Progenitor cell of endocrine pancreas (in vitro differentiated cells): ENCODE results near the gene HEATR5A. TPM values are rescaled to one million over a fixed set of nuclear protein-coding genes. Genes with fewer than 3 reads are reported as not detected.
A peak's percentile ranks its signal among the peaks of the same experiment; 100 is the strongest.
"Not testable (repeated sequence)": the region's sequence is repeated elsewhere in the genome, so short reads cannot be mapped to it uniquely, and the experiment has no call there.

Source experiments
- DNase-seq: peaks from one replicate; pipeline ENCODE4 v3.0.0; 2021; ENCODE audit warnings: low spot score; ENCODE audit not compliant: unreplicated experiment
- H3K27ac Mint-ChIP-seq: 2 replicates; pipeline ENCODE4 v1.8.0; 2021; ENCODE audit warnings: mild to moderate bottlenecking, moderate library complexity, mixed read lengths
- H3K27me3 Mint-ChIP-seq: 2 replicates; pipeline ENCODE4 v1.8.0; 2021; ENCODE audit warnings: mixed read lengths
- H3K36me3 Mint-ChIP-seq: 2 replicates; pipeline ENCODE4 v1.8.0; 2022; ENCODE audit warnings: mixed read lengths; ENCODE audit not compliant: insufficient read depth
- H3K4me1 Mint-ChIP-seq: 2 replicates; pipeline ENCODE4 v1.8.0; 2021; ENCODE audit warnings: low read depth, mixed read lengths
- H3K4me3 Mint-ChIP-seq: 2 replicates; pipeline ENCODE4 v1.8.0; 2021; ENCODE audit warnings: low read depth, mild to moderate bottlenecking, moderate library complexity, mixed read lengths
- H3K9me3 Mint-ChIP-seq: 2 replicates; pipeline ENCODE4 v1.8.0; 2021; ENCODE audit warnings: low read depth, mixed read lengths
- total RNA-seq: library from RNA; stranded (reverse); gene quantifications from 2 replicates; pipeline ENCODE4 v1.2.1, GENCODE V29; 2021
- TF ChIP-seq, protein P1 (sequence below): fragments of 200-600 bp; sonication (generic); IDR thresholded peaks from one replicate; pipeline ENCODE4 v1.5.0; 2021; ENCODE audit warnings: antibody characterized with exemption, mild to moderate bottlenecking; ENCODE audit not compliant: unreplicated experiment

HEATR5A gene
- total RNA-seq, 1 donor from 2014 or later: 28.3 TPM

DNA sequence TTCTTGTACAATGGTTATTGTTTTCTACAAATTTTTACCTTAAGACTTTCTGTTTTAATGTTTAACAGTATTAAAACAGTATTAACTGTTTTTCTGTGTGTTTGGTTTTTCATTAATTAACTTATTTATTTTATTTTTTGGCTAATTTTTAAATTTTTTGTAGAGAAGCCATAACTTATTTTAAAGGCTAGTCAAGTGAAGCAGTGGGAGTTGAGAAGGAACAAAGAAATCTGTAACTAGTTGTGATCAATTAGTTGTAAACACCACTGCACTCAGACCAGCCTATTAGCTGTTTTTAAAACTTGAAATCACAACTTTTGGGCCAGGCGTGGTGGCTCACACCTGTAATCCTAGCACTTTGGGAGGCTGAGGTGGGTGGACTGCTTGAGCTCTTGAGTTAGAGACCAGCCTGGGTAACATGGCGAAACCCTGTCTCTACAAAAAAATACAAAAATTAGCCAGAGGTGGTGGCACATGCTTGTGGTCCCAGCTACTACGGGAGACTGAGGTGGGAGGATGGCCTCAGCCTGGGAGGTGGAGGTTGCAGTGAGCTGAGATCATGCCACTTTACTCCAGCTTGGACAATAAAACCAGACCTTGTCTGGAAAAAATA is 161.8 kb downstream of the HEATR5A start:
- DNase-seq: no peak
- H3K36me3 Mint-ChIP-seq: no peaks in the 10 kb centered on the region
- TF ChIP-seq, protein P1, sequence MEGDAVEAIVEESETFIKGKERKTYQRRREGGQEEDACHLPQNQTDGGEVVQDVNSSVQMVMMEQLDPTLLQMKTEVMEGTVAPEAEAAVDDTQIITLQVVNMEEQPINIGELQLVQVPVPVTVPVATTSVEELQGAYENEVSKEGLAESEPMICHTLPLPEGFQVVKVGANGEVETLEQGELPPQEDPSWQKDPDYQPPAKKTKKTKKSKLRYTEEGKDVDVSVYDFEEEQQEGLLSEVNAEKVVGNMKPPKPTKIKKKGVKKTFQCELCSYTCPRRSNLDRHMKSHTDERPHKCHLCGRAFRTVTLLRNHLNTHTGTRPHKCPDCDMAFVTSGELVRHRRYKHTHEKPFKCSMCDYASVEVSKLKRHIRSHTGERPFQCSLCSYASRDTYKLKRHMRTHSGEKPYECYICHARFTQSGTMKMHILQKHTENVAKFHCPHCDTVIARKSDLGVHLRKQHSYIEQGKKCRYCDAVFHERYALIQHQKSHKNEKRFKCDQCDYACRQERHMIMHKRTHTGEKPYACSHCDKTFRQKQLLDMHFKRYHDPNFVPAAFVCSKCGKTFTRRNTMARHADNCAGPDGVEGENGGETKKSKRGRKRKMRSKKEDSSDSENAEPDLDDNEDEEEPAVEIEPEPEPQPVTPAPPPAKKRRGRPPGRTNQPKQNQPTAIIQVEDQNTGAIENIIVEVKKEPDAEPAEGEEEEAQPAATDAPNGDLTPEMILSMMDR: no peak
- H3K27ac Mint-ChIP-seq: no peak overlapping the region
- no peaks in the 10 kb centered on the region for H3K4me1 Mint-ChIP-seq
- no peaks in the 10 kb centered on the region for H3K9me3 Mint-ChIP-seq
- H3K4me3 Mint-ChIP-seq: no peak overlapping the region
- H3K27me3 Mint-ChIP-seq: no peaks in the 10 kb centered on the region

DNA sequence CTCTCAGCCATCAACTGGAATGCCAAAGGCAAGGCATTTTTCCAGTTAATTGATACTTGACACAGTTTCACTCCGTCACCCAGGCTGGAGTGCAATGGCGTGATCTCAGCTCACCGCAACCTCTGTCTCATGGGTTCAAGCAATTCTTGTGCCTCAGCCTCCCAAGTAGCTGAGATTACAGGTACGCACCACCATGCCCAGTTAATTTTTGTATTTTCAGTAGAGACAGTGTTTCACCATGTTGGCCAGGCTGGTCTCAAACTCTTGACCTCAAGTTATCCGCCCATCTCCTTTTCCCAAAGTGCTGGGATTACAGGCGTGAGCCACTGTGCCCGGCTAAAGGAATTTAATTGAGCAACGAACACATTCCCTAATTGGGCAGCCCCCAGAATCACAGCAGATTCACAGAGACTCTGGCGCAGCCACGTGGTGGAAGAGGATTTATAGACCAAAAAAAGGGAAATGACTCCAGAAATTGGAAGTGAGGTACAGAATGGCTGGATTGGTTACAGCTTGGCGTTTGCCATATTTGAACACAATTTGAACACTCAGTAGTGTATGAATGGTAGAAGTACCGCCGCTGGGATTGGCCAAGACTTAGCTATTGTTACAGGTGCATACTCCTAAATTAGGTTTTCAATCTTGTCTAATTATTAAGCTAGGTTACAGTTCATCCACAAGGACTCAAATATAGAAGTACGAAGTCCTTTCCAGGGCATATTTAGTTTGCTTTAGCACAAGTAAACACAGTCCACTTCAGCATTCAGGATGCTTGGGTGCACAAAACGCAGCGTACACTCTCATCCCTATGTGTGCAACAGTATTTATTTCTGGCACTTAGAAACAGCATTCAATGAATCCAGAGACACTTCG is 162.6 kb downstream of the HEATR5A start:
- H3K27me3 Mint-ChIP-seq, H3K27ac Mint-ChIP-seq, H3K4me1 Mint-ChIP-seq, H3K36me3 Mint-ChIP-seq, H3K9me3 Mint-ChIP-seq, DNase-seq, H3K4me3 Mint-ChIP-seq: not testable (repeated sequence)

DNA sequence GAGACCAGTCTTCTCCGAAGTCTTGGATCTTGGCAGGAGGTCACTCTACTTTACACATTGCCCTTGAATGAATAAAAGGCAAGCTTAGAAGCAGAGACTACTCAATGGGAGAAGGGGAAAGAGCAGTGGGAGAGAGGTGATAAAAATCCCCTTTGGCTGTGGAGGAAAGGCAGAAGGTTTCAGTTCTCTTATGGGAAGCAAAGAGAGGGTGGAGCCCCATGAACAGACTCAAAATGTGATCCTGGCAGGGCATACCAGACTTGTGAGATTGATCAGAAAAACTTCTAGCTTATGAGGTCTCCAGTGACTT is 163.2 kb downstream of the HEATR5A start:
- DNase-seq: no peak
- no peaks in the 10 kb centered on the region for H3K9me3 Mint-ChIP-seq
- H3K27ac Mint-ChIP-seq: peak overlapping the region; percentile 65
- TF ChIP-seq, protein P1: no peak
- H3K27me3 Mint-ChIP-seq: no peaks in the 10 kb centered on the region
- no peaks in the 10 kb centered on the region for H3K36me3 Mint-ChIP-seq
- no peak overlapping the region for H3K4me3 Mint-ChIP-seq
- no peaks in the 10 kb centered on the region for H3K4me1 Mint-ChIP-seq

DNA sequence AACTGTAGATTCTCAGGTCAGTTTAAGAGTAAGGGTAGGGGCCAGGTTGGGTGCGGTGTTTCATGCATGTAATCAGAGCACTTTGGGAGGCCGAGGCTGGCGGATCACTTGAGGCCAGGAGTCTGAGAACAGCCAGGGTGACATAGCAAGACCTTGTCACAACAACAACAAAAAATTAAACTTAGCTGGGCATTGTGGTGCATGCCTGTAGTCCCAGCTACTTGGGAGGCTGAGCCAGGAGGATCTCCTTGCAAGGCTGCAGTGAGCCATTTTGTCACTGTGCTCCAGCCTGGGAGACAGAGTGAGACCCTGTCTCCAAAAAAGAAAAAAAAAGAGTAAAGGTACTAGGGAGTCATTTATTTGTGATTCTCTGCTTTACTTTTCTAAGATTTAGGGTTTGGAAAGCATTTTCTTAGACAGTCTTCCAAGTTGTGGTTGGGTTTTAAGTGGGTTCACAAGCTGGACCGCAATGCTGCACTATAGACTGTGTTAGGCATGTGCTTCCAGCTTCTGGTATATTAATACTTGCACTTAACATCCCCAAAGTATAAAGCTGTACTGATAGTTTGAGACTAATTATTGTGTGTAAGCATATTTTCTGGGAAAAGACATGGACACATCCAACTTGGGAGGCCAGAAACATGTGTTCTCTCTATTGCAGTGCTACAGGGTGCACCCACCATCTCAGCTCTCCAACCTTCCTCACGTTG is 163.7 kb downstream of the HEATR5A start:
- Mint-ChIP-seq H3K4me1 (no peaks in the 10 kb centered on the region), H3K36me3 (no peaks in the 10 kb centered on the region), H3K27me3 (no peaks in the 10 kb centered on the region), H3K27ac (no peak overlapping the region), H3K9me3 (no peaks in the 10 kb centered on the region), H3K4me3 (no peak overlapping the region)
- TF ChIP-seq, protein P1: no peak
- DNase-seq: no peak

DNA sequence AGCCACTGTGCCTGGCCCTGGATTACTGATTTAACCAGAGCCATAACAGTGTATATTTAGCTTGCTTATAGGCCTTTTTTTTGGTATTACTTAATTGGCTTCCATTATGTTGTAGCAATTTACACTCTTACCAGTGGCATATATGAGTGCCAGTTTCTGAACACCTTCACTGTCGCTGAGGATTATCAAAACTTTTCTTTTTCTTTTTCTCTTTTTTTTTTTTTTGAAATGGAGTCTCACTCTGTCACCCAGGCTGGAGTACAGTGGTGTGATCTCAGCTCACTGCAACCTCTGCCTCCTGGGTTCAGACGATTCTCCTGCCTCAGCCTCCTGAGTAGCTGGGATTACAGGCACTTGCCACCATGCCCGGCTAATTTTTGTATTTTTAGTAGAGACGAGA is 164.4 kb downstream of the HEATR5A start:
- H3K9me3 Mint-ChIP-seq, H3K27me3 Mint-ChIP-seq, H3K4me3 Mint-ChIP-seq, H3K36me3 Mint-ChIP-seq, H3K4me1 Mint-ChIP-seq, H3K27ac Mint-ChIP-seq, DNase-seq: not testable (repeated sequence)

DNA sequence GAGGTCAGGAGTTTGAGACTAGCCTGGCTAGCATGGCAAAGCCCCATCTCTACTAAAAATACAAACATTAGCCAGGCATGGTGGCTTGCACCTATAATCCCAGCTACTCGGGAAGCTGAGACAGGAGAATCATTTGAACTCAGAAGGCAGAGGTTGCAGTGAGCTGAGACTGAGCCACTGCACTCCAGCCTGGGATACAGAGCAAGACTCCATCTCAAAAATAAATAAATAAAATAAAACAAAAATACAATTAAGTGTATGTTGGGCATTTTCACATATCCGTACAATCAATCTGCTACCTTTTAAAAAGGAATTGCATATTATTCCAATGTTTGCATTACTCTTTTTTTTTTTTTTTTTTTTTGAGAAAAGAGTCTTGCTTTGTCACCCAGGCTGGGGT is 165.1 kb downstream of the HEATR5A start:
- H3K9me3 Mint-ChIP-seq: no peaks in the 10 kb centered on the region
- DNase-seq: no peak
- no peak overlapping the region for H3K4me3 Mint-ChIP-seq
- no peak overlapping the region for H3K27ac Mint-ChIP-seq
- no peaks in the 10 kb centered on the region for H3K36me3 Mint-ChIP-seq
- TF ChIP-seq, protein P1: no peak
- no peaks in the 10 kb centered on the region for H3K4me1 Mint-ChIP-seq
- no peaks in the 10 kb centered on the region for H3K27me3 Mint-ChIP-seq
